Endothelial cell of umbilical vein (primary cell): ENCODE results near the gene HOXD3.

Source experiments
- CTCF ChIP-seq, 2 donors: IDR thresholded peaks; 1 replicate in 1 of 2; 2 replicates in 1 of 2; pipeline ENCODE4 v1.5.1; 2011; ENCODE audit warnings: low read length in 2 of 2, mild to moderate bottlenecking in 2 of 2, moderate library complexity in 2 of 2, control low read depth in 1 of 2, inconsistent platforms in 1 of 2, low read depth in 1 of 2; ENCODE audit not compliant: insufficient read depth in 1 of 2; ENCODE audit errors: extremely low read depth in 1 of 2
- EZH2 ChIP-seq: IDR thresholded peaks from 2 replicates; pipeline ENCODE4 v1.6.1; 2012; ENCODE audit warnings: borderline replicate concordance, low read depth, mild to moderate bottlenecking, moderate library complexity, low read length, inconsistent platforms; ENCODE audit not compliant: severe bottlenecking
- GATA2 ChIP-seq: IDR thresholded peaks from 2 replicates; pipeline ENCODE4 v1.7.0; 2011; ENCODE audit warnings: low read depth, mild to moderate bottlenecking, moderate library complexity, mixed read lengths, low read length; ENCODE audit not compliant: insufficient read length, insufficient read depth
- MAX ChIP-seq: IDR thresholded peaks from 2 replicates; pipeline ENCODE4 v1.6.1; 2011; ENCODE audit not compliant: insufficient read depth, insufficient read length
- MYC ChIP-seq: IDR thresholded peaks from one replicate; pipeline ENCODE4 v1.6.1; 2011; ENCODE audit warnings: mild to moderate bottlenecking, low read depth, low read length
- POLR2A ChIP-seq: IDR thresholded peaks from 2 replicates; pipeline ENCODE4 v1.6.1; 2012; ENCODE audit warnings: low read depth, mild to moderate bottlenecking, control low read depth, low read length
- POLR2AphosphoS5 ChIP-seq: IDR thresholded peaks from 2 replicates; pipeline ENCODE4 v1.6.1; 2012; ENCODE audit warnings: low read depth, mild to moderate bottlenecking, control low read depth, low read length, moderate library complexity; ENCODE audit not compliant: insufficient read depth

GRCh38 chr2:176131848-176132158 is 25.3 kb upstream of the HOXD3 start:
- TF ChIP-seq EZH2 (no peak), CTCF (IDR thresholded peaks at IDR 0.05; ENCODE audit: extremely low read depth in 1 of 2, insufficient read depth in 1 of 2, low read depth in 1 of 2, low read length in 2 of 2) (no peak), POLR2AphosphoS5 (no peak), POLR2A (no peak), MAX (no peak), GATA2 (no peak), MYC (no peak)
